ENCODE measurements around the gene CCNQ. TPM values are rescaled to one million over a fixed set of nuclear protein-coding genes. Genes with fewer than 3 reads are reported as not detected.

Gene CCNQ
- total RNA-seq, 4 donors from 2014 or later, result 26.0 to 42.6 (median 31.0) TPM

- no peak for DNase-seq (ENCODE audit: low spot score)
- TF ChIP-seq CTCF (IDR thresholded peaks at IDR 0.05), result no peak
- no peak for ATAC-seq (ENCODE audit: low FRiP score)
Measured at GRCh38 chrX:153600921-153601320, 2.0 kb upstream of the CCNQ start.

- TF ChIP-seq CTCF (IDR thresholded peaks at IDR 0.05), result no peak
- ATAC-seq (ENCODE audit: low FRiP score) (no peak), DNase-seq (ENCODE audit: low spot score) (no peak)
Measured at GRCh38 chrX:153600032-153600373, 1.1 kb upstream of the CCNQ start.

GRCh38 chrX:153599192-153600031, 473 bp upstream of the CCNQ start:
- DNase-seq (ENCODE audit: low spot score), result peak; percentile 48
- peak; percentile 93 for ATAC-seq (ENCODE audit: low FRiP score)
- no peak for TF ChIP-seq CTCF (IDR thresholded peaks at IDR 0.05)

GRCh38 chrX:153596981-153597750, 1.8 kb downstream of the CCNQ start:
- ATAC-seq (ENCODE audit: low FRiP score) (no peak), DNase-seq (ENCODE audit: low spot score) (no peak)
- TF ChIP-seq CTCF (IDR thresholded peaks at IDR 0.05), result no peak

GRCh38 chrX:153595859-153596857, 2.8 kb downstream of the CCNQ start:
- TF ChIP-seq CTCF (IDR thresholded peaks at IDR 0.05), result no peak
- DNase-seq (ENCODE audit: low spot score) (no peak), ATAC-seq (ENCODE audit: low FRiP score) (no peak)

- no peak for TF ChIP-seq CTCF (IDR thresholded peaks at IDR 0.05)
- no peak for DNase-seq (ENCODE audit: low spot score)
- ATAC-seq (ENCODE audit: low FRiP score), result no peak
Measured at GRCh38 chrX:153595387-153595786, 3.6 kb downstream of the CCNQ start.

All from omental fat pad (tissue), 4 donors.